Vagina (tissue), 2 donors: Measurements from ENCODE around the gene PEX10. TPM values are rescaled to one million over a fixed set of nuclear protein-coding genes. Genes with fewer than 3 reads are reported as not detected.

ENCODE experiments used
- DNase-seq, 2 donors: peaks; one replicate each; pipeline ENCODE4 v3.0.0-alpha.2; 2017; ENCODE audit errors: extremely low spot score in 2 of 2
- H3K27ac ChIP-seq: fragments of 200-600 bp; sonication (generic); one replicate; pipeline ENCODE4 v1.5.1; 2019
- H3K27me3 ChIP-seq: fragments of 200-600 bp; sonication (generic); one replicate; pipeline ENCODE4 v1.5.1; 2019
- H3K36me3 ChIP-seq, 2 donors: fragments of 200-600 bp; sonication (generic); one replicate each; pipeline ENCODE4 v1.5.1; 2017 to 2019
- H3K4me1 ChIP-seq: fragments of 200-600 bp; sonication (generic); one replicate; pipeline ENCODE4 v1.5.1; 2019
- H3K4me3 ChIP-seq, 2 donors: fragments of 200-600 bp; sonication (generic); 1 replicate in 1 of 2; 2 replicates in 1 of 2; pipeline ENCODE4 v1.5.1; 2016 to 2019
- H3K9me3 ChIP-seq: fragments of 200-600 bp; sonication (generic); one replicate; pipeline ENCODE4 v1.5.1; 2019
- CTCF ChIP-seq, 3 experiments: fragments of 450-650 bp in 2 of 3; fragments of 200-600 bp in 1 of 3; sonication (generic) in 1 of 3; IDR thresholded peaks; one replicate each; pipeline ENCODE4 v1.5.1; 2017 to 2019; ENCODE audit warnings: antibody characterized with exemption in 3 of 3, mild to moderate bottlenecking in 2 of 3, moderate library complexity in 2 of 3
- POLR2A ChIP-seq, 2 donors: fragments of 450-650 bp; IDR thresholded peaks; one replicate each; pipeline ENCODE4 v1.6.1; 2017; ENCODE audit warnings: antibody characterized with exemption in 2 of 2, mild to moderate bottlenecking in 2 of 2, moderate library complexity in 2 of 2
- POLR2AphosphoS5 ChIP-seq, 2 donors: sonication (generic); formaldehyde crosslinking; IDR thresholded peaks; one replicate each; pipeline ENCODE4 v1.9.0; 2017; ENCODE audit warnings: antibody characterized with exemption in 2 of 2, mild to moderate bottlenecking in 2 of 2, low read depth in 1 of 2; ENCODE audit not compliant: insufficient read depth in 1 of 2
- intact Hi-C: fragments of 100-400 bp; cut with DNase I; formaldehyde crosslinking; loops from one replicate; pipeline ENCODE4 v1.15.1; 2023
- total RNA-seq: library from RNA; depleted of rRNA; stranded (reverse); fragments of >200 nt; gene quantifications from one replicate; pipeline ENCODE4 v1.2.3, GENCODE V29; 2016

The PEX10 gene
- total RNA-seq, 1 donor from 2014 or later, result 15.2 TPM

GRCh38 chr1:2375246-2375922 lies 37.0 kb downstream of the PEX10 start:
- Histone ChIP-seq H3K27me3 (no peaks in the 10 kb centered on the region), H3K4me1 (no peaks in the 10 kb centered on the region), H3K36me3 (no peaks in the 10 kb centered on the region), H3K4me3 (no peak overlapping the region), H3K9me3 (no peaks in the 10 kb centered on the region), H3K27ac (no peak overlapping the region)
- TF ChIP-seq CTCF (IDR thresholded peaks at IDR 0.05), result no peak
- no peak for DNase-seq
- intact Hi-C loops, result no loop called here

- H3K27ac ChIP-seq, result no peak overlapping the region
- intact Hi-C loops, result no loop called here
- no peak overlapping the region for H3K4me3 ChIP-seq
- TF ChIP-seq POLR2A (IDR thresholded peaks at IDR 0.05) (no peak), CTCF (IDR thresholded peaks at IDR 0.05) (no peak), POLR2AphosphoS5 (IDR thresholded peaks at IDR 0.05; ENCODE audit: insufficient read depth in 1 of 2, low read depth in 1 of 2) (no peak)
- H3K36me3 ChIP-seq, result no peaks in the 10 kb centered on the region
- no peaks in the 10 kb centered on the region for H3K4me1 ChIP-seq
- no peak for DNase-seq
- H3K9me3 ChIP-seq, result no peaks in the 10 kb centered on the region
- no peaks in the 10 kb centered on the region for H3K27me3 ChIP-seq
Measured at GRCh38 chr1:2374252-2375155, 37.9 kb downstream of the PEX10 start.

GRCh38 chr1:2373551-2374251 lies 38.7 kb downstream of the PEX10 start:
- TF ChIP-seq POLR2AphosphoS5 (IDR thresholded peaks at IDR 0.05; ENCODE audit: insufficient read depth in 1 of 2, low read depth in 1 of 2) (no peak), POLR2A (IDR thresholded peaks at IDR 0.05) (no peak), CTCF (IDR thresholded peaks at IDR 0.05) (no peak)
- Histone ChIP-seq H3K27ac (no peak overlapping the region), H3K9me3 (no peaks in the 10 kb centered on the region), H3K4me1 (no peaks in the 10 kb centered on the region), H3K4me3 (no peak overlapping the region), H3K36me3 (no peaks in the 10 kb centered on the region), H3K27me3 (no peaks in the 10 kb centered on the region)
- DNase-seq, result no peak
- intact Hi-C loops, result no loop called here

GRCh38 chr1:2372551-2373490 lies 39.5 kb downstream of the PEX10 start:
- no peak for DNase-seq
- no peak overlapping the region for H3K4me3 ChIP-seq
- no peaks in the 10 kb centered on the region for H3K4me1 ChIP-seq
- no peak overlapping the region for H3K27ac ChIP-seq
- intact Hi-C loops, result no loop called here
- no peaks in the 10 kb centered on the region for H3K9me3 ChIP-seq
- no peaks in the 10 kb centered on the region for H3K36me3 ChIP-seq
- H3K27me3 ChIP-seq, result no peaks in the 10 kb centered on the region
- no peak for TF ChIP-seq POLR2A (IDR thresholded peaks at IDR 0.05)
- TF ChIP-seq CTCF (IDR thresholded peaks at IDR 0.05), result no peak
- no peak for TF ChIP-seq POLR2AphosphoS5 (IDR thresholded peaks at IDR 0.05; ENCODE audit: insufficient read depth in 1 of 2, low read depth in 1 of 2)
